Transverse colon (tissue), 3 donors: ENCODE data around the gene CDH12.

Experiments
- CTCF ChIP-seq, 5 experiments: fragments of 200-600 bp in 3 of 5; fragments of 450-650 bp in 2 of 5; sonication (generic) in 3 of 5; IDR thresholded peaks; 1 replicate in 2 of 5; 2 replicates in 3 of 5; pipeline ENCODE4 v1.5.1; 2016 to 2017; ENCODE audit warnings: antibody characterized with exemption in 5 of 5, inconsistent platforms in 3 of 5, mild to moderate bottlenecking in 2 of 5, moderate library complexity in 1 of 5
- EP300 ChIP-seq: sonication (generic); formaldehyde crosslinking; IDR thresholded peaks from one replicate; pipeline ENCODE4 v1.6.1; 2017; ENCODE audit warnings: antibody characterized with exemption, low read depth

DNA sequence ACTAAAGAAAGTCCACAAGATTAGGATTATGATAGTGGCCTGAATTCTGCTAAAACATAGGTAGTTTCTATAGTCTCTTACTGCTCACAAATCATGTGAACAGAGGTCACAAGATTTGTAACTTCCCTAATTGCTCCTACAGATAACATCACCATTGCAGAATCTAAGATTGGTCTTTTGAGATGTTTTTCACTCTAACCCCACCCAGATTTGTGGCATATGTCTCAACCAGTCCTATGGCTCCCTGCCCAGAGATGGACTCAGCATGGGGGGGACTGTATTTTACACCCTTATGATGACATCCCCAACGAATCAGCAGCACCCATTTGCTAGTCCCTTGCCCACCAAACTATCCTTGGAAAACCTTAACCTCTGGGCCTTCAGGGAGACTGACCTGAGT lies 1046.2 kb downstream of the CDH12 start:
- TF ChIP-seq EP300, result no peak
- TF ChIP-seq CTCF (IDR thresholded peaks at IDR 0.05), result no peak
